ENCODE data around the gene KIRREL1.

The KIRREL1 gene

GRCh38 chr1:158007667-158008386, 14.4 kb downstream of the KIRREL1 start:
- in situ Hi-C loops (cut with MboI; ENCODE audit: low sequenced_read_pairs, unreplicated experiment): no loop called here
- TF ChIP-seq CTCF (IDR thresholded peaks at IDR 0.05; ENCODE audit: borderline replicate concordance, control extremely low read depth, extremely low read depth, insufficient read depth, missing control alignments): no peak
- no peak for DNase-seq (ENCODE audit: low spot score)

GRCh38 chr1:158008630-158009029, 15.2 kb downstream of the KIRREL1 start:
- TF ChIP-seq CTCF (IDR thresholded peaks at IDR 0.05; ENCODE audit: borderline replicate concordance, control extremely low read depth, extremely low read depth, insufficient read depth, missing control alignments): no peak
- DNase-seq (ENCODE audit: low spot score): no peak
- in situ Hi-C loops (cut with MboI; ENCODE audit: low sequenced_read_pairs, unreplicated experiment): no loop called here

- in situ Hi-C loops (cut with MboI; ENCODE audit: low sequenced_read_pairs, unreplicated experiment): no loop called here
- no peak for DNase-seq (ENCODE audit: low spot score)
- TF ChIP-seq CTCF (IDR thresholded peaks at IDR 0.05; ENCODE audit: borderline replicate concordance, control extremely low read depth, extremely low read depth, insufficient read depth, missing control alignments): no peak
Measured at GRCh38 chr1:158011714-158012113, 18.3 kb downstream of the KIRREL1 start.

GRCh38 chr1:158013840-158014730, 20.6 kb downstream of the KIRREL1 start:
- DNase-seq (ENCODE audit: low spot score): no peak
- in situ Hi-C loops (cut with MboI; ENCODE audit: low sequenced_read_pairs, unreplicated experiment): no loop called here
- TF ChIP-seq CTCF (IDR thresholded peaks at IDR 0.05; ENCODE audit: borderline replicate concordance, control extremely low read depth, extremely low read depth, insufficient read depth, missing control alignments): no peak

GRCh38 chr1:158014731-158015320, 21.4 kb downstream of the KIRREL1 start:
- in situ Hi-C loops (cut with MboI; ENCODE audit: low sequenced_read_pairs, unreplicated experiment): no loop called here
- no peak for TF ChIP-seq CTCF (IDR thresholded peaks at IDR 0.05; ENCODE audit: borderline replicate concordance, control extremely low read depth, extremely low read depth, insufficient read depth, missing control alignments)
- DNase-seq (ENCODE audit: low spot score): no peak

- DNase-seq (ENCODE audit: low spot score): no peak
- in situ Hi-C loops (cut with MboI; ENCODE audit: low sequenced_read_pairs, unreplicated experiment): no loop called here
Measured at GRCh38 chr1:158016651-158017335, 23.3 kb downstream of the KIRREL1 start.

More at GRCh38 chr1:158016651-158017335, 23.3 kb downstream of the KIRREL1 start:
- TF ChIP-seq CTCF (IDR thresholded peaks at IDR 0.05; ENCODE audit: borderline replicate concordance, control extremely low read depth, extremely low read depth, insufficient read depth, missing control alignments): no peak

All from GM13976 (cell line).